GM12891 (cell line): ENCODE results near the gene ALDH4A1.

Experiments
- POLR2A ChIP-seq: IDR thresholded peaks from 2 replicates; pipeline ENCODE4 v1.6.1; 2011; ENCODE audit warnings: low read depth, low read length, control low read depth
- POLR2AphosphoS5 ChIP-seq: IDR thresholded peaks from 2 replicates; pipeline ENCODE4 v1.6.1; 2011; ENCODE audit warnings: low read depth, low read length, control low read depth
- SPI1 ChIP-seq: IDR thresholded peaks from 2 replicates; pipeline ENCODE4 v1.6.1; 2011; ENCODE audit warnings: low read depth, low read length, control low read depth
- TAF1 ChIP-seq: IDR thresholded peaks from 2 replicates; pipeline ENCODE4 v1.6.1; 2011; ENCODE audit warnings: low read depth, low read length, control low read depth

GRCh38 chr1:18868354-18868753, 34.0 kb downstream of the ALDH4A1 start:
- TF ChIP-seq POLR2A (no peak), POLR2AphosphoS5 (no peak), TAF1 (no peak), SPI1 (no peak)
